Endothelial cell of umbilical vein (primary cell): ENCODE data around the gene GNPTAB.

Experiments used
- FOS ChIP-seq: IDR thresholded peaks from 2 replicates; pipeline ENCODE4 v1.6.1; 2011; ENCODE audit warnings: mild to moderate bottlenecking, low read length, moderate library complexity, borderline replicate concordance; ENCODE audit not compliant: insufficient read depth
- POLR2A ChIP-seq: IDR thresholded peaks from 2 replicates; pipeline ENCODE4 v1.6.1; 2012; ENCODE audit warnings: low read depth, mild to moderate bottlenecking, control low read depth, low read length
- POLR2AphosphoS5 ChIP-seq: IDR thresholded peaks from 2 replicates; pipeline ENCODE4 v1.6.1; 2012; ENCODE audit warnings: low read depth, mild to moderate bottlenecking, control low read depth, low read length, moderate library complexity; ENCODE audit not compliant: insufficient read depth
- TF ChIP-seq, protein P1 (sequence below), 2 donors: IDR thresholded peaks; 1 replicate in 1 of 2; 2 replicates in 1 of 2; pipeline ENCODE4 v1.5.1; 2011; ENCODE audit warnings: low read length in 2 of 2, mild to moderate bottlenecking in 2 of 2, moderate library complexity in 2 of 2, control low read depth in 1 of 2, inconsistent platforms in 1 of 2, low read depth in 1 of 2; ENCODE audit not compliant: insufficient read depth in 1 of 2; ENCODE audit errors: extremely low read depth in 1 of 2

DNA sequence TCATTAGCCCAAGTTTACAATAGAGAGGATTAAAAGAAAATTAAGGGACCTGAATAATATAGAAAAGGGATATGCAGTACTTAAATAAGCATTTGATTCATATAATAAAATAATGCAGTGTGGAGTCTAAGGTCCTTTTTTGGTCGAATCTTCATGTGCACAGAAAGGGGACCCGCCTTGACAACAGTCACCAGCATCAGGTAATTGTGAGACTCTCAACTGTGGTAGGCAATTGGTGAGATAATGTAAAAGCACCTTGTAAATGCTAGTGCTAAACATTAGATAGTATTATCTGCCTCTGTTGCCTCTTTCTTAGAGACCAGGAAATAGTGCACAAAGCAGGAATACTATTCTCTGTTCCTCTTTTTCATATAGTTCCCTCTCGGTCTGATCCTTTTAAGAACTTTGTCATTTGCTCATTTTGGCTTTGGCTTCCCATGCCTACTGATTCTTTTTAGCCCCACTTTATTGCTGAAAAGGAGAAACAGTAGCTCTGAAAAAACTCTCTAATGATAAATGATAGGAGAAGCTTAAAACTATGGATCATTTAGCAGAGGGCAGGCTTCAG is 115.8 kb downstream of the GNPTAB start:
- TF ChIP-seq, protein P1, sequence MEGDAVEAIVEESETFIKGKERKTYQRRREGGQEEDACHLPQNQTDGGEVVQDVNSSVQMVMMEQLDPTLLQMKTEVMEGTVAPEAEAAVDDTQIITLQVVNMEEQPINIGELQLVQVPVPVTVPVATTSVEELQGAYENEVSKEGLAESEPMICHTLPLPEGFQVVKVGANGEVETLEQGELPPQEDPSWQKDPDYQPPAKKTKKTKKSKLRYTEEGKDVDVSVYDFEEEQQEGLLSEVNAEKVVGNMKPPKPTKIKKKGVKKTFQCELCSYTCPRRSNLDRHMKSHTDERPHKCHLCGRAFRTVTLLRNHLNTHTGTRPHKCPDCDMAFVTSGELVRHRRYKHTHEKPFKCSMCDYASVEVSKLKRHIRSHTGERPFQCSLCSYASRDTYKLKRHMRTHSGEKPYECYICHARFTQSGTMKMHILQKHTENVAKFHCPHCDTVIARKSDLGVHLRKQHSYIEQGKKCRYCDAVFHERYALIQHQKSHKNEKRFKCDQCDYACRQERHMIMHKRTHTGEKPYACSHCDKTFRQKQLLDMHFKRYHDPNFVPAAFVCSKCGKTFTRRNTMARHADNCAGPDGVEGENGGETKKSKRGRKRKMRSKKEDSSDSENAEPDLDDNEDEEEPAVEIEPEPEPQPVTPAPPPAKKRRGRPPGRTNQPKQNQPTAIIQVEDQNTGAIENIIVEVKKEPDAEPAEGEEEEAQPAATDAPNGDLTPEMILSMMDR (IDR thresholded peaks at IDR 0.05; ENCODE audit: extremely low read depth in 1 of 2, insufficient read depth in 1 of 2, low read depth in 1 of 2, low read length in 2 of 2): no peak
- TF ChIP-seq POLR2AphosphoS5 (no peak), POLR2A (no peak), FOS (no peak)
